HG03354 (cell line): ENCODE data around the gene KCNG4.
A peak's percentile ranks its signal among the peaks of the same experiment; 100 is the strongest.
"Not testable (repeated sequence)": the region's sequence is repeated elsewhere in the genome, so short reads cannot be mapped to it uniquely, and the experiment has no call there.

ENCODE experiments used
- ATAC-seq: cut with Tn5 transposase; IDR thresholded peaks from one replicate; pipeline ENCODE4 v1.9.1; 2021; ENCODE audit warnings: mild to moderate bottlenecking; ENCODE audit not compliant: unreplicated experiment, poor library complexity, severe bottlenecking

The KCNG4 gene

GRCh38 chr16:84215531-84215930, 24.3 kb downstream of the KCNG4 start:
- ATAC-seq = no peak

GRCh38 chr16:84214451-84215066, 25.3 kb downstream of the KCNG4 start:
- no peak for ATAC-seq

GRCh38 chr16:84212631-84213030, 27.2 kb downstream of the KCNG4 start:
- ATAC-seq = no peak

GRCh38 chr16:84212154-84212553, 27.7 kb downstream of the KCNG4 start:
- no peak for ATAC-seq

- no peak for ATAC-seq
Measured at GRCh38 chr16:84209989-84210388, 29.8 kb downstream of the KCNG4 start.

GRCh38 chr16:84207879-84208278, 31.9 kb downstream of the KCNG4 start:
- no peak for ATAC-seq

GRCh38 chr16:84207251-84207650, 32.6 kb downstream of the KCNG4 start:
- no peak for ATAC-seq

- no peak for ATAC-seq
Measured at GRCh38 chr16:84205976-84206691, 33.7 kb downstream of the KCNG4 start.

- not testable (repeated sequence) for ATAC-seq
Measured at GRCh38 chr16:84205123-84205522, 34.7 kb downstream of the KCNG4 start.

GRCh38 chr16:84204551-84204950, 35.3 kb downstream of the KCNG4 start:
- not testable (repeated sequence) for ATAC-seq

GRCh38 chr16:84199861-84200260, 40.0 kb downstream of the KCNG4 start:
- no peak for ATAC-seq

- no peak for ATAC-seq
Measured at GRCh38 chr16:84199097-84199496, 40.7 kb downstream of the KCNG4 start.

GRCh38 chr16:84198401-84198800, 41.4 kb downstream of the KCNG4 start:
- no peak for ATAC-seq

GRCh38 chr16:84197466-84198128, 42.2 kb downstream of the KCNG4 start:
- no peak for ATAC-seq

GRCh38 chr16:84196727-84197394, 43.0 kb downstream of the KCNG4 start:
- no peak for ATAC-seq

- no peak for ATAC-seq
Measured at GRCh38 chr16:84196101-84196500, 43.7 kb downstream of the KCNG4 start.

- no peak for ATAC-seq
Measured at GRCh38 chr16:84195201-84196093, 44.4 kb downstream of the KCNG4 start.

- ATAC-seq = peak; percentile 70
Measured at GRCh38 chr16:84194470-84195200, 45.2 kb downstream of the KCNG4 start.

GRCh38 chr16:84194018-84194417, 45.8 kb downstream of the KCNG4 start:
- ATAC-seq = no peak
